Thyroid gland (tissue), 4 donors: ENCODE data around the gene TYROBP. TPM values are rescaled to one million over a fixed set of nuclear protein-coding genes. Genes with fewer than 3 reads are reported as not detected.
A peak's percentile ranks its signal among the peaks of the same experiment; 100 is the strongest.

Source experiments
- DNase-seq, 2 donors: peaks; one replicate each; pipeline ENCODE4 v3.0.0-alpha.2; 2019
- H3K27ac ChIP-seq, 3 donors: fragments of 200-600 bp; sonication (generic); 1 replicate in 2 of 3; 2 replicates in 1 of 3; pipeline ENCODE4 v1.5.1; 2016 to 2019; ENCODE audit warnings: mild to moderate bottlenecking in 1 of 3, moderate library complexity in 1 of 3
- H3K27me3 ChIP-seq: fragments of 200-600 bp; sonication (generic); one replicate; pipeline ENCODE4 v1.5.1; 2019
- H3K36me3 ChIP-seq, 2 donors: fragments of 200-600 bp; sonication (generic); one replicate each; pipeline ENCODE4 v1.5.1; 2016 to 2019
- H3K4me1 ChIP-seq, 2 donors: fragments of 200-600 bp; sonication (generic); one replicate each; pipeline ENCODE4 v1.5.1; 2017 to 2019
- H3K4me3 ChIP-seq, 3 donors: fragments of 200-600 bp; sonication (generic); replicated peaks in 1 of 3; 1 replicate in 2 of 3; 2 replicates in 1 of 3; pipeline ENCODE4 v1.5.1; 2016; ENCODE audit warnings: mild to moderate bottlenecking in 1 of 3
- H3K9me3 ChIP-seq: fragments of 200-600 bp; sonication (generic); one replicate; pipeline ENCODE4 v1.5.1; 2017
- CTCF ChIP-seq, 6 experiments: fragments of 200-600 bp in 3 of 6; fragments of 450-650 bp in 3 of 6; sonication (generic) in 3 of 6; IDR thresholded peaks; one replicate each; pipeline ENCODE4 v1.5.1; 2016 to 2019; ENCODE audit warnings: antibody characterized with exemption in 6 of 6, mild to moderate bottlenecking in 2 of 6, inconsistent platforms in 1 of 6, moderate library complexity in 1 of 6
- POLR2A ChIP-seq, 2 donors: fragments of 450-650 bp; IDR thresholded peaks; one replicate each; pipeline ENCODE4 v1.6.1; 2017; ENCODE audit warnings: antibody characterized with exemption in 2 of 2, mild to moderate bottlenecking in 2 of 2, moderate library complexity in 1 of 2
- WGBS, 2 donors: methylation state at CpG; one replicate each; pipeline ENCODE4 v1.1.5; 2017; 5-methylcytosine and 5-hydroxymethylcytosine counted together
- intact Hi-C: fragments of 100-400 bp; cut with DNase I; formaldehyde crosslinking; loops from one replicate; pipeline ENCODE4 v1.15.1; 2023
- small RNA-seq: library from RNA; depleted of rRNA; stranded (forward); fragments of <200 nt; gene quantifications from one replicate; pipeline ENCODE3, GENCODE V24; 2016
- total RNA-seq, 4 donors: library from RNA; depleted of rRNA; stranded (reverse); fragments of >200 nt; gene quantifications; one replicate each; pipeline ENCODE4 v1.2.3, GENCODE V29; 2016

The TYROBP gene
- total RNA-seq, 4 donors from 2014 or later: 10.1 to 80.4 (median 27.5) TPM

GRCh38 chr19:35856546-35857149 lies 51.4 kb downstream of the TYROBP start, which contains the start of gene KIRREL2:
TSS of gene KIRREL2 (plus strand) at chr19:35856911. CDS start at chr19:35857120, 209 bp downstream.
- Histone ChIP-seq H3K27ac (no peak within 1 kb of the TSS), H3K9me3 (no peaks in the 10 kb centered on the region), H3K27me3 (no peaks in the 10 kb centered on the region), H3K4me3 (peak within 1 kb of the TSS in 1 of 3 donors; percentile 35), H3K36me3 (no peaks in the 10 kb centered on the region), H3K4me1 (peaks cover 12 to 14% of the 10 kb centered on the region in 2 donors)
- 0 to 2% methylated on average over 14 to 29 of the region's 42 CpGs for WGBS, 2 donors
- no peak for DNase-seq
- intact Hi-C loops: no loop called here
- TF ChIP-seq POLR2A (IDR thresholded peaks at IDR 0.05) (no peak), CTCF (IDR thresholded peaks at IDR 0.05) (no peak)

Small RNA genes within 50 kb of the gene (small RNA-seq; reads per million reads assigned to genes)
- gene AF038458.1 (not detected), gene RN7SL402P (not detected)

Other genes with a start within 250 kb of the TYROBP start
- gene UPK1A, start 241.8 kb downstream of the TYROBP start, total RNA-seq: not detected
- gene ZBTB32, start 203.7 kb downstream of the TYROBP start, total RNA-seq: not detected
- gene KMT2B, start 190.3 kb downstream of the TYROBP start, total RNA-seq: 10 to 100 TPM; 12.4 to 29.4 (median 19.7) TPM
- 1 to 10 TPM; 5.2 to 6.1 (median 5.9) TPM for gene IGFLR1, start 165.8 kb downstream of the TYROBP start, total RNA-seq
- 10 to 100 TPM; 29.7 to 51.7 (median 36.8) TPM for gene U2AF1L4, start 162.9 kb downstream of the TYROBP start, total RNA-seq
- 10 to 100 TPM; 34.0 to 73.8 (median 40.5) TPM for gene PSENEN, start 162.6 kb downstream of the TYROBP start, total RNA-seq
- gene LIN37, start 159.7 kb downstream of the TYROBP start, total RNA-seq: 10 to 100 TPM in 2 of 4 donors, 1 to 10 TPM in 2; 8.2 to 21.5 (median 14.1) TPM
- 10 to 100 TPM; 17.3 to 31.8 (median 23.1) TPM for gene HSPB6, start 151.3 kb downstream of the TYROBP start, total RNA-seq
- gene PROSER3, start 150.1 kb downstream of the TYROBP start, total RNA-seq: 10 to 100 TPM in 3 of 4 donors, 1 to 10 TPM in 1; 8.2 to 34.3 (median 13.2) TPM
- 10 to 100 TPM in 3 of 4 donors, 1 to 10 TPM in 1; 4.2 to 16.0 (median 13.0) TPM for gene ARHGAP33, start 132.7 kb downstream of the TYROBP start, total RNA-seq
- gene PRODH2, start 95.5 kb downstream of the TYROBP start, total RNA-seq: not detected
- not detected for gene NPHS1, start 55.8 kb downstream of the TYROBP start, total RNA-seq
- under 1 TPM in 2 of 4 donors, not detected in 2; 0.20 to 0.33 TPM for gene KIRREL2, start 51.4 kb downstream of the TYROBP start, total RNA-seq
- gene APLP1, start 39.7 kb downstream of the TYROBP start, total RNA-seq: 1 to 10 TPM in 2 of 4 donors, under 1 TPM in 2; 0.67 to 5.3 (median 2.8) TPM
- 10 to 100 TPM in 3 of 4 donors, 1 to 10 TPM in 1; 7.0 to 56.7 (median 16.9) TPM for gene NFKBID, start 7.8 kb downstream of the TYROBP start, total RNA-seq
- gene HCST, start 5.8 kb downstream of the TYROBP start, total RNA-seq: 1 to 10 TPM in 2 of 4 donors, not detected in 2; 1.4 to 4.4 TPM
- gene LRFN3, start 28.1 kb upstream of the TYROBP start, total RNA-seq: 10 to 100 TPM in 3 of 4 donors, 1 to 10 TPM in 1; 7.1 to 15.5 (median 11.1) TPM
- gene SDHAF1, start 86.9 kb upstream of the TYROBP start, total RNA-seq: 10 to 100 TPM; 51.4 to 96.8 (median 66.7) TPM
- gene SYNE4, start 100.5 kb upstream of the TYROBP start, total RNA-seq: 10 to 100 TPM in 3 of 4 donors, 1 to 10 TPM in 1; 9.7 to 15.4 (median 12.6) TPM
- gene ALKBH6, start 105.9 kb upstream of the TYROBP start, total RNA-seq: 10 to 100 TPM; 15.4 to 60.9 (median 32.0) TPM
- 1 to 10 TPM; 1.9 to 3.8 (median 2.9) TPM for gene CLIP3, start 124.6 kb upstream of the TYROBP start, total RNA-seq
- 10 to 100 TPM in 2 of 4 donors, 1 to 10 TPM in 2; 5.0 to 14.2 (median 10.1) TPM for gene THAP8, start 146.0 kb upstream of the TYROBP start, total RNA-seq
- gene WDR62, start 146.6 kb upstream of the TYROBP start, total RNA-seq: 1 to 10 TPM in 1 of 4 donors, under 1 TPM in 3; 0.78 to 1.8 (median 0.84) TPM
- gene OVOL3, start 202.8 kb upstream of the TYROBP start, total RNA-seq: not detected
- gene POLR2I, start 206.6 kb upstream of the TYROBP start, total RNA-seq: 100 to 1,000 TPM in 1 of 4 donors, 10 to 100 TPM in 3; 53.7 to 101 (median 76.9) TPM
- gene TBCB, start 207.2 kb upstream of the TYROBP start, total RNA-seq: 100 to 1,000 TPM in 2 of 4 donors, 10 to 100 TPM in 2; 57.2 to 143 (median 104) TPM
- gene CAPNS1, start 231.8 kb upstream of the TYROBP start, total RNA-seq: 100 to 1,000 TPM; 153 to 179 (median 166) TPM
- gene COX7A1, start 244.2 kb upstream of the TYROBP start, total RNA-seq: 10 to 100 TPM in 3 of 4 donors, 1 to 10 TPM in 1; 8.0 to 36.7 (median 21.2) TPM